GM19395 (cell line): ENCODE results near the gene DLG1.

Experiments
- ATAC-seq: cut with Tn5 transposase; IDR thresholded peaks from one replicate; pipeline ENCODE4 v1.9.1; 2021; ENCODE audit warnings: mild to moderate bottlenecking, moderate library complexity; ENCODE audit not compliant: unreplicated experiment

Gene DLG1

GRCh38 chr3:197298341-197298944, at the start of gene DLG1:
TSS of gene DLG1 (minus strand) at chr3:197298612. CDS start at chr3:197297204, 1,408 bp downstream.
- ATAC-seq: peak; percentile 58

GRCh38 chr3:197348014-197348413, 49.6 kb upstream of the DLG1 start:
- ATAC-seq: no peak

- no peak for ATAC-seq
Observed at GRCh38 chr3:197345390-197345789, 47.0 kb upstream of the DLG1 start.

- ATAC-seq: no peak
Observed at GRCh38 chr3:197344582-197345318, 46.3 kb upstream of the DLG1 start.

GRCh38 chr3:197343656-197344408, 45.4 kb upstream of the DLG1 start:
- ATAC-seq: no peak

- ATAC-seq: no peak
Observed at GRCh38 chr3:197343111-197343510, 44.7 kb upstream of the DLG1 start.

GRCh38 chr3:197340521-197340871, 42.1 kb upstream of the DLG1 start:
- no peak for ATAC-seq

GRCh38 chr3:197339841-197340520, 41.6 kb upstream of the DLG1 start:
- no peak for ATAC-seq

GRCh38 chr3:197338586-197338985, 40.2 kb upstream of the DLG1 start:
- ATAC-seq: no peak

- no peak for ATAC-seq
Observed at GRCh38 chr3:197337656-197338055, 39.2 kb upstream of the DLG1 start.

GRCh38 chr3:197337214-197337613, 38.8 kb upstream of the DLG1 start:
- ATAC-seq: no peak

- no peak for ATAC-seq
Observed at GRCh38 chr3:197336348-197336747, 37.9 kb upstream of the DLG1 start.

- no peak for ATAC-seq
Observed at GRCh38 chr3:197335428-197336132, 37.2 kb upstream of the DLG1 start.

GRCh38 chr3:197333901-197334639, 35.7 kb upstream of the DLG1 start:
- no peak for ATAC-seq

- ATAC-seq: no peak
Observed at GRCh38 chr3:197331131-197331530, 32.7 kb upstream of the DLG1 start.

- no peak for ATAC-seq
Observed at GRCh38 chr3:197329382-197329781, 31.0 kb upstream of the DLG1 start.

GRCh38 chr3:197328198-197328597, 29.8 kb upstream of the DLG1 start:
- no peak for ATAC-seq

- ATAC-seq: no peak
Observed at GRCh38 chr3:197327701-197328100, 29.3 kb upstream of the DLG1 start.

- ATAC-seq: no peak
Observed at GRCh38 chr3:197325773-197326172, 27.4 kb upstream of the DLG1 start.

- no peak for ATAC-seq
Observed at GRCh38 chr3:197322149-197322548, 23.7 kb upstream of the DLG1 start.
